Activated CD4-positive, CD25-positive, alpha-beta regulatory T cell treated with anti-CD3 and anti-CD28 coated beads, Interleukin-2, amount 50 U/mL, for 16 hours (primary cell): ENCODE results near the gene POLR3A.

Experiments used
- DNase-seq: peaks from one replicate; pipeline ENCODE4 v3.0.0-alpha.2; 2020; ENCODE audit warnings: low read depth, low spot score

POLR3A gene

GRCh38 chr10:77978360-77978759, 51.0 kb downstream of the POLR3A start:
- DNase-seq: no peak

GRCh38 chr10:77977934-77978333, 51.4 kb downstream of the POLR3A start:
- DNase-seq: no peak

GRCh38 chr10:77977016-77977415, 52.3 kb downstream of the POLR3A start:
- no peak for DNase-seq

GRCh38 chr10:77975086-77975666, 54.1 kb downstream of the POLR3A start:
- DNase-seq: no peak

- no peak for DNase-seq
Measured at GRCh38 chr10:77974396-77975074, 54.8 kb downstream of the POLR3A start.

GRCh38 chr10:77973276-77973675, 56.0 kb downstream of the POLR3A start:
- no peak for DNase-seq

- DNase-seq: no peak
Measured at GRCh38 chr10:77972148-77972547, 57.2 kb downstream of the POLR3A start.

GRCh38 chr10:77971804-77972144, 57.5 kb downstream of the POLR3A start:
- no peak for DNase-seq

- DNase-seq: no peak
Measured at GRCh38 chr10:77970869-77971803, 58.2 kb downstream of the POLR3A start.

- DNase-seq: no peak
Measured at GRCh38 chr10:77969114-77969513, 60.2 kb downstream of the POLR3A start.

GRCh38 chr10:77967611-77968022, 61.7 kb downstream of the POLR3A start:
- no peak for DNase-seq

- no peak for DNase-seq
Measured at GRCh38 chr10:77965294-77965693, 64.0 kb downstream of the POLR3A start.

- DNase-seq: no peak
Measured at GRCh38 chr10:77964811-77965210, 64.5 kb downstream of the POLR3A start.

- DNase-seq: no peak
Measured at GRCh38 chr10:77963901-77964300, 65.4 kb downstream of the POLR3A start.

- DNase-seq: no peak
Measured at GRCh38 chr10:77962350-77963146, 66.8 kb downstream of the POLR3A start.

- no peak for DNase-seq
Measured at GRCh38 chr10:77961668-77962067, 67.6 kb downstream of the POLR3A start.

GRCh38 chr10:77960829-77961329, 68.4 kb downstream of the POLR3A start:
- DNase-seq: no peak

- no peak for DNase-seq
Measured at GRCh38 chr10:77959887-77960455, 69.3 kb downstream of the POLR3A start.

- DNase-seq: no peak
Measured at GRCh38 chr10:77959384-77959783, 69.9 kb downstream of the POLR3A start.

GRCh38 chr10:77955136-77955535, 74.2 kb downstream of the POLR3A start:
- DNase-seq: no peak

- no peak for DNase-seq
Measured at GRCh38 chr10:77949167-77949566, 80.1 kb downstream of the POLR3A start.
